GM13977 (cell line): ENCODE results near the gene FBXL22.

ENCODE experiments used
- DNase-seq: peaks from one replicate; pipeline ENCODE4 v3.0.0; 2012; ENCODE audit warnings: low spot score
- in situ Hi-C: fragments of 300-500 bp; cut with MboI; formaldehyde crosslinking; loops from one replicate; pipeline ENCODE4 v1.12.0; 2022; ENCODE audit warnings: low sequenced_read_pairs, low pct_unique_long_range_greater_than_20kb, mixed read lengths, inconsistent platforms; ENCODE audit not compliant: unreplicated experiment
- TF ChIP-seq, protein P1 (sequence below): IDR thresholded peaks from 2 replicates; pipeline ENCODE4 v1.5.1; 2012; ENCODE audit warnings: mild to moderate bottlenecking, control low read depth; ENCODE audit not compliant: insufficient read depth; ENCODE audit errors: extremely low read depth, missing control alignments

The FBXL22 gene

GRCh38 chr15:63636518-63637061, 39.4 kb downstream of the FBXL22 start:
- DNase-seq: no peak
- TF ChIP-seq, protein P1, sequence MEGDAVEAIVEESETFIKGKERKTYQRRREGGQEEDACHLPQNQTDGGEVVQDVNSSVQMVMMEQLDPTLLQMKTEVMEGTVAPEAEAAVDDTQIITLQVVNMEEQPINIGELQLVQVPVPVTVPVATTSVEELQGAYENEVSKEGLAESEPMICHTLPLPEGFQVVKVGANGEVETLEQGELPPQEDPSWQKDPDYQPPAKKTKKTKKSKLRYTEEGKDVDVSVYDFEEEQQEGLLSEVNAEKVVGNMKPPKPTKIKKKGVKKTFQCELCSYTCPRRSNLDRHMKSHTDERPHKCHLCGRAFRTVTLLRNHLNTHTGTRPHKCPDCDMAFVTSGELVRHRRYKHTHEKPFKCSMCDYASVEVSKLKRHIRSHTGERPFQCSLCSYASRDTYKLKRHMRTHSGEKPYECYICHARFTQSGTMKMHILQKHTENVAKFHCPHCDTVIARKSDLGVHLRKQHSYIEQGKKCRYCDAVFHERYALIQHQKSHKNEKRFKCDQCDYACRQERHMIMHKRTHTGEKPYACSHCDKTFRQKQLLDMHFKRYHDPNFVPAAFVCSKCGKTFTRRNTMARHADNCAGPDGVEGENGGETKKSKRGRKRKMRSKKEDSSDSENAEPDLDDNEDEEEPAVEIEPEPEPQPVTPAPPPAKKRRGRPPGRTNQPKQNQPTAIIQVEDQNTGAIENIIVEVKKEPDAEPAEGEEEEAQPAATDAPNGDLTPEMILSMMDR: no peak
- in situ Hi-C loops: no loop called here

- TF ChIP-seq, protein P1: no peak
- in situ Hi-C loops: no loop called here
- no peak for DNase-seq
Measured at GRCh38 chr15:63638839-63639238, 41.7 kb downstream of the FBXL22 start.

DNA sequence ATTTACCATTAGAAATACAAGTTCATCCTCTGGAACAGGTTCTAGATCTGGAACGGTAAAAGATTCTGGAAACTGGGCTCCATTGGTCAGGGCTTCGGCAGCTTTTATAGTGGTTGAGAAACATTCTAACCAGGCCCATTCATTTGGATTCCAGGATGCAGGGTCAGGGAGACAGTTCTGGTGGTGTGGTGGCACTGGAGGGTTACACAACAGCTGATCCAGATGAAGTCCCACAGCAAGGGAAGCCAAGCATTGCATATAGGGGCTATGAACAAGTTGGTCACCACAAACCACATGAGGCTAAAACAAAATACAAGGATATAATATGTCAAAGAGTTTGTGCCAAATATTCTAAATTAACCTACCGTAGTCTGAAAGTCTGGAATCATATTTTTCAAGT, 43.0 kb downstream of the FBXL22 start:
- no peak for DNase-seq
- in situ Hi-C loops: no loop called here
- TF ChIP-seq, protein P1: no peak
